H1 (cell line): ENCODE data around the gene FERMT2. TPM values are rescaled to one million over a fixed set of nuclear protein-coding genes. Genes with fewer than 3 reads are reported as not detected.

Experiments
- CTCF ChIA-PET: fragments of 300-600 bp; sonication (Branson Sonifier 250); formaldehyde crosslinking; loops from one replicate; lab custom pipeline; 2021; ENCODE audit not compliant: partially characterized antibody; lab: Charles Lee
- POLR2A ChIA-PET: fragments of 300-600 bp; sonication (Branson Sonifier 250); formaldehyde crosslinking; loops from one replicate; lab custom pipeline; 2021; ENCODE audit warnings: inconsistent platforms; ENCODE audit not compliant: partially characterized antibody; lab: Charles Lee
- DNase-seq, 2 experiments: peaks; one replicate each; pipeline versions ENCODE4 v3.0.0 to v3.0.0-alpha.2; 2010 to 2022; ENCODE audit warnings: low spot score in 2 of 2, low read depth in 1 of 2, mixed read lengths in 1 of 2
- FAIRE-seq: peaks from 2 replicates; lab custom pipeline; 2011; peaks lifted over from hg19 to GRCh38; lab: Jason Lieb, UNC
- H2AFZ ChIP-seq: 2 replicates; pipeline ENCODE4 v1.8.1; 2012; ENCODE audit warnings: low read length, inconsistent platforms
- H2AK5ac ChIP-seq: 2 replicates; pipeline ENCODE4 v1.6.1; 2013; ENCODE audit warnings: low read depth, low read length
- H2BK120ac ChIP-seq: replicated peaks from 2 replicates; pipeline ENCODE3; 2013; ENCODE audit warnings: low read depth, low read length, inconsistent platforms
- H2BK12ac ChIP-seq: 2 replicates; pipeline ENCODE4 v1.6.1; 2013; ENCODE audit warnings: low read depth, low read length
- H2BK15ac ChIP-seq: 2 replicates; pipeline ENCODE4 v1.6.1; 2013; ENCODE audit warnings: low read length
- H2BK20ac ChIP-seq: 2 replicates; pipeline ENCODE4 v1.6.1; 2013; ENCODE audit warnings: low read length
- H2BK5ac ChIP-seq: 2 replicates; pipeline ENCODE4 v1.6.1; 2013; ENCODE audit warnings: low read depth, low read length
- H3K14ac ChIP-seq: 2 replicates; pipeline ENCODE4 v1.6.1; 2013; ENCODE audit warnings: inconsistent platforms; ENCODE audit not compliant: insufficient read length
- H3K18ac ChIP-seq: 2 replicates; pipeline ENCODE4 v1.6.1; 2013; ENCODE audit warnings: low read length; ENCODE audit errors: extremely low read depth
- H3K23ac ChIP-seq: 2 replicates; pipeline ENCODE4 v1.6.1; 2013; ENCODE audit warnings: inconsistent platforms; ENCODE audit not compliant: insufficient read length
- H3K23me2 ChIP-seq: 2 replicates; pipeline ENCODE4 v1.6.1; 2013; ENCODE audit warnings: low read depth, low read length
- H3K27ac ChIP-seq: 2 replicates; pipeline ENCODE4 v1.6.1; 2011; ENCODE audit warnings: low read depth, low read length, inconsistent platforms
- H3K27me3 ChIP-seq, 4 experiments: replicated peaks in 1 of 4; 1 replicate in 1 of 4; 2 replicates in 3 of 4; pipeline versions ENCODE4 v1.6.1 to v1.8.1; 2011 to 2013; ENCODE audit warnings: low read length in 3 of 4, mild to moderate bottlenecking in 3 of 4, inconsistent platforms in 2 of 4, mixed read lengths in 2 of 4, moderate library complexity in 1 of 4; ENCODE audit not compliant: control insufficient read depth in 3 of 4, insufficient read depth in 3 of 4; ENCODE audit errors: extremely low read depth in 1 of 4
- H3K36me3 ChIP-seq, 4 experiments: 2 replicates each; pipeline versions ENCODE4 v1.6.1 to v1.8.1; 2011 to 2013; ENCODE audit warnings: mild to moderate bottlenecking in 4 of 4, low read length in 3 of 4, moderate library complexity in 2 of 4, control low read depth in 1 of 4, inconsistent platforms in 1 of 4; ENCODE audit not compliant: insufficient read depth in 4 of 4, control insufficient read depth in 2 of 4
- H3K4ac ChIP-seq: replicated peaks from 2 replicates; pipeline ENCODE3; 2013; ENCODE audit warnings: low read length, low read depth, mixed read lengths, inconsistent platforms; ENCODE audit not compliant: insufficient read length
- H3K4me1 ChIP-seq, 4 experiments: replicated peaks in 1 of 4; 1 replicate in 1 of 4; 2 replicates in 3 of 4; pipeline versions ENCODE4 v1.6.1 to v1.8.1; 2011 to 2013; ENCODE audit warnings: low read length in 3 of 4, inconsistent platforms in 2 of 4, mixed read lengths in 1 of 4; ENCODE audit not compliant: insufficient read depth in 4 of 4, control insufficient read depth in 3 of 4
- H3K4me2 ChIP-seq, 2 experiments: 2 replicates each; pipeline versions ENCODE4 v1.6.1 to v1.8.1; 2011 to 2013; ENCODE audit warnings: low read depth in 2 of 2, low read length in 2 of 2, control low read depth in 1 of 2, inconsistent platforms in 1 of 2, mild to moderate bottlenecking in 1 of 2; ENCODE audit not compliant: insufficient read depth in 1 of 2
- H3K4me3 ChIP-seq, 4 experiments: fragments of 200-600, 300-600 bp in 1 of 4; sonication (generic), shearing (Covaris generic), sonication (Bioruptor Twin) in 1 of 4; 2 replicates each; pipeline versions ENCODE4 v1.5.1 to v1.8.1; 2011 to 2016; ENCODE audit warnings: low read length in 4 of 4, low read depth in 3 of 4, control low read depth in 2 of 4, inconsistent platforms in 2 of 4, mild to moderate bottlenecking in 2 of 4, mixed read lengths in 1 of 4, moderate library complexity in 1 of 4; ENCODE audit not compliant: insufficient read depth in 2 of 4; ENCODE audit errors: extremely low read depth in 1 of 4
- H3K56ac ChIP-seq: replicated peaks from 2 replicates; pipeline ENCODE3; 2013; ENCODE audit warnings: low read depth, mild to moderate bottlenecking, mixed read lengths, low read length, inconsistent platforms; ENCODE audit not compliant: insufficient read length
- H3K79me1 ChIP-seq: 2 replicates; pipeline ENCODE4 v1.6.1; 2013; ENCODE audit warnings: low read depth, low read length, control low read depth
- H3K79me2 ChIP-seq, 2 experiments: 2 replicates each; pipeline versions ENCODE4 v1.6.1 to v1.8.1; 2012 to 2013; ENCODE audit warnings: low read length in 2 of 2, mild to moderate bottlenecking in 2 of 2, inconsistent platforms in 1 of 2; ENCODE audit not compliant: insufficient read depth in 2 of 2, control insufficient read depth in 1 of 2
- H3K9ac ChIP-seq, 4 experiments: replicated peaks in 1 of 4; 1 replicate in 1 of 4; 2 replicates in 3 of 4; pipeline versions ENCODE4 v1.6.1 to v1.8.1; 2011 to 2013; ENCODE audit warnings: low read depth in 3 of 4, low read length in 3 of 4, control low read depth in 2 of 4, mild to moderate bottlenecking in 2 of 4, moderate library complexity in 2 of 4, inconsistent platforms in 1 of 4; ENCODE audit errors: extremely low read depth in 1 of 4
- H3K9me3 ChIP-seq, 2 experiments: 2 replicates each; pipeline versions ENCODE4 v1.6.1 to v1.8.1; 2012 to 2013; ENCODE audit warnings: mild to moderate bottlenecking in 2 of 2, moderate library complexity in 2 of 2, control low read depth in 1 of 2, inconsistent platforms in 1 of 2, low read depth in 1 of 2, low read length in 1 of 2, mixed read lengths in 1 of 2; ENCODE audit not compliant: insufficient read depth in 2 of 2
- H4K20me1 ChIP-seq, 2 experiments: replicated peaks in 1 of 2; 2 replicates each; pipeline versions ENCODE3 to v1.8.1; 2011 to 2013; ENCODE audit warnings: inconsistent platforms in 2 of 2, low read length in 2 of 2, mild to moderate bottlenecking in 1 of 2; ENCODE audit not compliant: insufficient read depth in 2 of 2, control insufficient read depth in 1 of 2
- H4K5ac ChIP-seq: 2 replicates; pipeline ENCODE4 v1.6.1; 2013; ENCODE audit warnings: low read length, low read depth, mixed read lengths, inconsistent platforms; ENCODE audit not compliant: insufficient read length
- H4K8ac ChIP-seq: 2 replicates; pipeline ENCODE4 v1.8.0; 2013; ENCODE audit warnings: mild to moderate bottlenecking, moderate library complexity, low read length, inconsistent platforms; ENCODE audit not compliant: insufficient read depth; ENCODE audit errors: extremely low read depth
- H4K91ac ChIP-seq: replicated peaks from 2 replicates; pipeline ENCODE3; 2013; ENCODE audit warnings: low read length, mixed read lengths, inconsistent platforms; ENCODE audit not compliant: insufficient read length
- EZH2 ChIP-seq: fragments of 200-600 bp; sonication (generic); IDR thresholded peaks from 2 replicates; pipeline ENCODE4 v1.7.1; 2012; ENCODE audit warnings: low read depth, mild to moderate bottlenecking, moderate library complexity, low read length, inconsistent platforms; ENCODE audit not compliant: severe bottlenecking
- NRF1 ChIP-seq: IDR thresholded peaks from 2 replicates; pipeline ENCODE4 v1.6.1; 2011; ENCODE audit warnings: mild to moderate bottlenecking, low read depth, low read length, improper control_type of control experiment
- POU5F1 ChIP-seq: IDR thresholded peaks from 2 replicates; pipeline ENCODE4 v1.6.1; 2011; ENCODE audit warnings: low read depth, mild to moderate bottlenecking, low read length, moderate library complexity
- SIRT6 ChIP-seq: IDR thresholded peaks from one replicate; pipeline ENCODE4 v1.7.1; 2012; ENCODE audit warnings: low read length, inconsistent platforms
- SP1 ChIP-seq: IDR thresholded peaks from 2 replicates; pipeline ENCODE4 v1.6.1; 2011; ENCODE audit warnings: low read depth, low read length
- WGBS, 2 experiments: shearing (Covaris generic) in 1 of 2; methylation state at CpG; one replicate each; pipeline versions ENCODE4 v1.1.6 to v1.1.7; 2013 to 2015; ENCODE audit warnings: low lambda C conversion rate in 2 of 2, mixed read lengths in 2 of 2, inconsistent platforms in 1 of 2, low coverage in 1 of 2, missing lambda C conversion rate in 1 of 2; ENCODE audit not compliant: insufficient replicate concordance in 2 of 2, insufficient coverage in 1 of 2, insufficient read length in 1 of 2; ENCODE audit errors: extremely low coverage in 1 of 2, missing lambda C conversion rate in 1 of 2; 5-methylcytosine and 5-hydroxymethylcytosine counted together
- polyA plus RNA-seq, 7 experiments: library from polyadenylated mRNA; depleted of rRNA in 3 of 7; stranded (reverse) in 5 of 7; unstranded in 2 of 7; fragments of >200 nt in 5 of 7; fragments of 200-250 nt in 2 of 7; gene quantifications; 1 replicate in 5 of 7; 2 replicates in 1 of 7; 4 replicates in 1 of 7; pipeline versions ENCODE4 v1.2.1 to v1.2.3, GENCODE V29; 2011 to 2013; ENCODE audit warnings: missing spikeins in 2 of 7, mixed read lengths in 2 of 7
- total RNA-seq: library from RNA; stranded (reverse); fragmentation: NEBNext Ultra II Directional; extraction: Animal tissue kit (Norgen Biotek cat#: 25700); gene quantifications from 2 replicates; pipeline ENCODE4 v1.2.1, GENCODE V29; 2021

FERMT2 gene
- total and polyA plus RNA-seq, 2 of the 8 experiments (the other 6 are each of a cell fraction or from before 2014, with no cell fraction given): 53.3 to 142 TPM

GRCh38 chr14:52939427-52939826 is 11.4 kb downstream of the FERMT2 start:
- Histone ChIP-seq H2AFZ (no peak overlapping the region), H2BK12ac (no peak overlapping the region), H3K36me3 (peaks cover 0 to 4% (median 0%) of the 10 kb centered on the region in 4 experiments; a peak in 2 of 8 replicates), H3K4me2 (no peak overlapping the region), H4K8ac (no peak overlapping the region), H3K4ac (no peak overlapping the region), H3K27me3 (no peaks in the 10 kb centered on the region), H3K4me1 (no peaks in the 10 kb centered on the region), H3K23me2 (no peaks in the 10 kb centered on the region; the same call in 1 of the 2 replicates), H2BK5ac (no peak overlapping the region)
- CTCF ChIA-PET: no interaction called here
- DNase-seq: no peak
- TF ChIP-seq EZH2 (no peak), NRF1 (no peak), SIRT6 (no peak), SP1 (no peak), POU5F1 (no peak)
- TF ChIP-seq, all 59 proteins: peak for 0
- Histone ChIP-seq H3K18ac (no peak overlapping the region), H4K20me1 (peaks cover 3 to 5% of the 10 kb centered on the region in 2 experiments), H3K9ac (no peak overlapping the region), H3K79me1 (peaks cover 2% of the 10 kb centered on the region; the same call in 1 of the 2 replicates), H3K27ac (no peak overlapping the region), H3K14ac (no peak overlapping the region), H2BK20ac (no peak overlapping the region), H2BK120ac (no peak overlapping the region), H3K23ac (no peak overlapping the region), H2BK15ac (no peak overlapping the region), H3K4me3 (no peak overlapping the region), H2AK5ac (no peak overlapping the region), H3K56ac (no peak overlapping the region), H3K79me2 (peaks cover 4 to 97% of the 10 kb centered on the region in 2 experiments; a peak in 3 of 4 replicates), H4K5ac (no peak overlapping the region), H3K9me3 (no peaks in the 10 kb centered on the region; a peak in 1 of 4 replicates), H4K91ac (no peak overlapping the region)
- FAIRE-seq: no peak
- POLR2A ChIA-PET: interaction anchor here (0.8 to 1.5 kb wide), 2 partner anchors 12 to 41 kb away, joined by 3 read pairs; partner anchors contain the start of gene FERMT2
- 95% methylated on average over 1 of the region's 1 CpG; no CpG with 5 or more reads in 1 of the 2 experiments for WGBS, 2 experiments
